IPS-15b (cell line): ENCODE results near the gene GBE1.

Source experiments
- H3K27me3 ChIP-seq: one replicate; pipeline ENCODE4 v1.6.1; 2013; ENCODE audit warnings: low read length; ENCODE audit not compliant: control insufficient read depth, insufficient read depth
- H3K36me3 ChIP-seq: one replicate; pipeline ENCODE4 v1.6.1; 2013; ENCODE audit warnings: low read length; ENCODE audit not compliant: control insufficient read depth, insufficient read depth
- H3K4me1 ChIP-seq: one replicate; pipeline ENCODE4 v1.6.1; 2013; ENCODE audit warnings: mild to moderate bottlenecking, low read length; ENCODE audit not compliant: control insufficient read depth, insufficient read depth
- H3K4me3 ChIP-seq: one replicate; pipeline ENCODE4 v1.5.1; 2013; ENCODE audit warnings: low read depth, low read length
- H3K9ac ChIP-seq: one replicate; pipeline ENCODE4 v1.6.1; 2013; ENCODE audit warnings: low read depth, mild to moderate bottlenecking, low read length
- H3K9me3 ChIP-seq: one replicate; pipeline ENCODE4 v1.6.1; 2013; ENCODE audit warnings: mild to moderate bottlenecking, low read length; ENCODE audit not compliant: control insufficient read depth, insufficient read depth

Gene GBE1

DNA sequence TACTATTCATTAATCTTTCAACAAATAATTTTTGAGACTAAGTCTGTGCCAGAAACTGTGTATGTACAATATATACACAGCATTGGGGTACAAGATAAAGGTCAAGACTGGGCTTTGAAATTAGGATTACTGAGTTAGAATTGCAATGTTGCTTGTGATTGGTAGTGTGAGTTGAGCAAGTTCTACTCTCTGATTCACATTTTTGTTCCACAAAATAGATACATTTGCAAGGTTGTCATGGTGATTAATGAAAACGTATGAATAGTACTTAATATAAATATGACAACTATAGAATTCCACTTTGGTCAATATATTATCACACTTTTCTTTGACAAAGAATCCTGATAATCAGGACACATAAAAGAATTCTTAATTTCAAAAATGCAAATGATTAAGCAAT is 314.6 kb downstream of the GBE1 start:
- no peaks in the 10 kb centered on the region for H3K4me1 ChIP-seq
- H3K27me3 ChIP-seq = no peaks in the 10 kb centered on the region
- no peak overlapping the region for H3K9ac ChIP-seq
- H3K4me3 ChIP-seq = no peak overlapping the region
- no peaks in the 10 kb centered on the region for H3K9me3 ChIP-seq
- H3K36me3 ChIP-seq = no peaks in the 10 kb centered on the region

DNA sequence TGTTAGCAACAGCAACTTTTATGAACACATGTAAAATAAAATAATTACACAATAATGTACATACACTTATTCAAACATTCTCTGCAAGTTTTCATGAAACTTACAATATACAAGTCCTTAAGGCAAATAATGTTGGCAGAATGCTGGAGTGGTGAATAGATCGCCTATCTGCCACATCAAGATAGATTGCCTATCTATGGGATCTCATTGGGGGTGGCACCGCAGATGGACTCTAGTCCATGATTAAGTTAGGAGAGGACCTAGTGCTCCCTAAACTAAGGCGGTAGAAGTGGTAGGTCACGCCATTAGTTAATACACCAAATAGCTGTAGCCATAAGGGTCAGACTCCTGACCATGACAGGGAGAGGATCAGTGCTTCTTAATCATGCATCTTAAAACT is 315.7 kb downstream of the GBE1 start:
- Histone ChIP-seq H3K36me3 (no peaks in the 10 kb centered on the region), H3K27me3 (no peaks in the 10 kb centered on the region), H3K9ac (no peak overlapping the region), H3K4me1 (no peaks in the 10 kb centered on the region), H3K9me3 (no peaks in the 10 kb centered on the region), H3K4me3 (no peak overlapping the region)

DNA sequence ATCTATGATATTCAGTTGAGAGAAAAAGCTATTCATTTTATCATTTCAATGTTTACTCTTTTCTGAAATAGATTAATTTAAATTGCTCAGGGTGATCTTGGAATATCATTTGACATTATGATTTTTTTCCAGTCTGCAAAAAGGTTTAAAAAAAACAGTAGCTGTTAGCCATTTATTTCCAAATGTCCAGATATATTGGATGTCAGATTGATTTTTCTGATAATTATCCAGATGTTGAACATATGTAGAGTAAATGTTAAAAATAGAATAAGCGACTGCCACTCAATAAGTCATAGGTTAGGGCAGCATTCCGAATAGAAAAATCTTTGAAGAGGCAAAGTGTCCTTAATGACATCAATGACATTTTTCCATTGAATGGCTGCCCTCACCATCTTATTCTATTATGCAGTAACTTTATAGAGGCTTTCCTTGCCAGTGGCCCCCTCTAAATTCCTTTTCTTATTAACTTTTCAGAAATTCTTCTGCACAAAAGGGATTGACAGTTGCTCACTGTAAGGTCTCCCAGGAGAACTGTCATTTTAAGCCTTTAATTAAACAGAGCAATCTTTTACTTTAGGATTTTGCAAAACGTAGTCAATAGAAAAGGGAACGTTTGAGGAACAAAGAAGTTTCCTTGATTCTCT is 316.5 kb downstream of the GBE1 start:
- H3K4me3 ChIP-seq = no peak overlapping the region
- no peak overlapping the region for H3K9ac ChIP-seq
- no peaks in the 10 kb centered on the region for H3K36me3 ChIP-seq
- no peaks in the 10 kb centered on the region for H3K27me3 ChIP-seq
- no peaks in the 10 kb centered on the region for H3K9me3 ChIP-seq
- no peaks in the 10 kb centered on the region for H3K4me1 ChIP-seq

DNA sequence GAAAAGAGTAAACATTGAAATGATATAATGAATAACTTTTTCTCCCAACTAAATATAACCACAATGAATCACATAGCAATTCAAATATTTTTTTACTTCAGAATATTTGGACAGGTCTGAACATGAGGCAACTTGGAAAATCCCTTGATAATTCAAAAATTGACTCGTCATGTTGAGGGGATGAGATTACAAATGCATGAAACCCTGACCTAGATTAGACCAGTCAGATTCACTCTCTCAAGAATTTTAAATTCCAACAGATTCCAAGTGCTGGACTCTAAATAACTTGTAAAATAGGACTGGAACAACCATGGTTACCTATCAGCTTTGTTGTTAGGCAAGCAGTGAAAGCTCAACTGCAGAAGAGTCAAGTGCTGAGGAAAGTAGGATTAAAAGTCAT is 317.5 kb downstream of the GBE1 start:
- Histone ChIP-seq H3K27me3 (no peaks in the 10 kb centered on the region), H3K9ac (no peak overlapping the region), H3K36me3 (no peaks in the 10 kb centered on the region), H3K4me3 (no peak overlapping the region), H3K9me3 (no peaks in the 10 kb centered on the region), H3K4me1 (no peaks in the 10 kb centered on the region)

DNA sequence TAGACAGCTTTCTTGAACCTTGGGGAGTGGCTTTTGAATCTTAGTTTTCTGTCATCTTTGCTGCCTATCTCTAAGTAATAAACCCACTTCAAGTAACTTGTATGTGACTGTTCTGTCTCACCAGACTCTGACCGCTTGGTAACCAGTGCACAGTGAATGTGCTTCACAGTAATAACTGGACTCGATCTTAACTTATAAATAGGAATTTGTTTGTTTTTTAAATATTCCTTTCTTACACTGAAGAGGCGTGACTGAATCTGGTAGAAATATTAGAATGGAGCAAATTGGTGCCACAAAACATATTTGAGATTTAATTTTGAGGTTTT is 318.0 kb downstream of the GBE1 start:
- H3K4me3 ChIP-seq = no peak overlapping the region
- no peaks in the 10 kb centered on the region for H3K36me3 ChIP-seq
- no peak overlapping the region for H3K9ac ChIP-seq
- H3K4me1 ChIP-seq = no peaks in the 10 kb centered on the region
- H3K9me3 ChIP-seq = no peaks in the 10 kb centered on the region
- H3K27me3 ChIP-seq = no peaks in the 10 kb centered on the region

DNA sequence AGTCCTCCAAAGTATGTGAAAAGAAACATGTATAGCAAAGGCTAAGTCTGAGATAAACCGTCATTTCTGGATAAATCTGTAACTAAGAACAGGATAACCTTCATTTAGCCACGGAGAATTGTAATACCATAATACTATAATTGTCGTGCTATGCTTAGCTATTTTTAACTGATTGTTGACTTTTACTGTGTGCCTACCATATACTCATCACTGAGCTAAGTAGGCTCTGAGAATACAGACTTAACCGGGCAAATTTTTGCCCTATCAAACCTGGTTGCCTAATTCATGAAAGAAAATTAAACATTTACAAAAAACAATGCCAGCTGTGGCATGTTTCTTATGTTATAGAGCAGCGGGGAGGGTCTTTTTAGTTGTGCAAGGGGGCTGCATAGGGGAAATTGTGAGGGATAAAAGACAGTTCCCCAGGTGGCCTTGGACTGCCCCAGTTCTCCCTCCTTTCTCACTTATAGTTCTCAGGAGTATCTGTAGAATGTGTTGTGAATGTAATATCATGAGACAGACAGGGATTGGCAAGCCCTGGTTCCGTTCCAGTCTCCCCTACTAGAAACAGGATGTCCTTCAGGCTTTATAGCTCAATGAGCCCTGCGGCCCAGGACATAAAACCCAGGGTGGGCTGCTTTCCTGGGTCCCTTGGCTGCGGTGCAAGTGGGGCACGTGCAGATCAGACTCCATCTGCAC is 318.5 kb downstream of the GBE1 start:
- H3K4me1 ChIP-seq = no peaks in the 10 kb centered on the region
- H3K36me3 ChIP-seq = no peaks in the 10 kb centered on the region
- H3K4me3 ChIP-seq = no peak overlapping the region
- no peak overlapping the region for H3K9ac ChIP-seq
- H3K27me3 ChIP-seq = no peaks in the 10 kb centered on the region
- H3K9me3 ChIP-seq = no peaks in the 10 kb centered on the region

DNA sequence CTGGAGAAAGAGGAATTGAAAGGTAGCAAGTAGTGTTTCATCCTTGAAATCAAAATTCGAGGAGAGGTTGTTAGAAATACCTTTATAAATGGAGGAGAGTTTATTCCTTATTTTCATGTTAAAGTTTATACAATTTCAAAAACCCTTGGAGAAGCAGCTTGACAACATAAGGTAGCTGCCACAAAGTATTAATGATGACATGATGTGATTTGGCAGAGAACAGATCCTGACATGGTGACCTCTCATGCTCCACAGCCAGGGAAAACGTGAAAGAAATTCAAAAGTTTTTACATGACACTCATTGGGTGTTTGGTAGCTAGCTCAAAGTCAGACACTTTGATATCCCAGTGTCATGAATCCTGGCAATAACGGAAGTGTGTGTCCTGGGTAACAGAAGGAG is 320.8 kb downstream of the GBE1 start:
- no peaks in the 10 kb centered on the region for H3K27me3 ChIP-seq
- no peaks in the 10 kb centered on the region for H3K9me3 ChIP-seq
- no peaks in the 10 kb centered on the region for H3K4me1 ChIP-seq
- no peaks in the 10 kb centered on the region for H3K36me3 ChIP-seq
- H3K4me3 ChIP-seq = no peak overlapping the region
- H3K9ac ChIP-seq = no peak overlapping the region
